Ovary (tissue), 3 donors: Measurements from ENCODE around the gene HS3ST4.

ENCODE experiments used
- CTCF ChIP-seq, 3 donors: fragments of 450-650 bp in 2 of 3; fragments of 200-600 bp in 1 of 3; IDR thresholded peaks; one replicate each; pipeline versions ENCODE4 v1.5.1 to v1.8.0; 2016 to 2022; ENCODE audit warnings: antibody characterized with exemption in 3 of 3, mild to moderate bottlenecking in 1 of 3
- POLR2A ChIP-seq: fragments of 450-650 bp; IDR thresholded peaks from one replicate; pipeline ENCODE4 v1.6.1; 2017; ENCODE audit warnings: antibody characterized with exemption, mild to moderate bottlenecking, moderate library complexity
- donor health status: DM: no; HTN: no; CAD: no.

- TF ChIP-seq CTCF (IDR thresholded peaks at IDR 0.05) (no peak), POLR2A (no peak)
These were observed 1.2 kb downstream of the HS3ST4 start for GRCh38 chr16:25692742-25693508.
